Stomach smooth muscle (tissue), 2 donors: ENCODE measurements around the gene PLEKHA5.
"Not testable (repeated sequence)": the region's sequence is repeated elsewhere in the genome, so short reads cannot be mapped to it uniquely, and the experiment has no call there.

ENCODE experiments used
- H3K27ac ChIP-seq: one replicate; pipeline ENCODE4 v1.7.0; 2013; ENCODE audit warnings: mild to moderate bottlenecking, low read length, inconsistent platforms
- H3K27me3 ChIP-seq, 2 donors: one replicate each; pipeline ENCODE4 v1.7.0; 2013; ENCODE audit warnings: low read length in 2 of 2; ENCODE audit not compliant: insufficient read depth in 2 of 2, control insufficient read depth in 1 of 2
- H3K36me3 ChIP-seq, 2 donors: one replicate each; pipeline ENCODE4 v1.7.0; 2013; ENCODE audit warnings: low read length in 2 of 2; ENCODE audit not compliant: control insufficient read depth in 2 of 2, insufficient read depth in 2 of 2
- H3K4me1 ChIP-seq: one replicate; pipeline ENCODE4 v1.7.0; 2013; ENCODE audit warnings: low read length; ENCODE audit not compliant: control insufficient read depth, insufficient read depth
- H3K4me3 ChIP-seq, 2 donors: one replicate each; pipeline ENCODE4 v1.7.0; 2013; ENCODE audit warnings: low read length in 2 of 2
- H3K9ac ChIP-seq, 2 donors: one replicate each; pipeline ENCODE4 v1.7.0; 2013; ENCODE audit warnings: low read length in 2 of 2, mild to moderate bottlenecking in 1 of 2
- H3K9me3 ChIP-seq, 2 donors: one replicate each; pipeline ENCODE4 v1.7.0; 2013; ENCODE audit warnings: low read length in 2 of 2; ENCODE audit not compliant: control insufficient read depth in 2 of 2
- donor health status: healthy.
- donor health status: Pancreatic carcinoma.

Gene PLEKHA5

GRCh38 chr12:19215115-19215514, 85.6 kb downstream of the PLEKHA5 start:
- Histone ChIP-seq H3K9me3 (peaks cover 0 to 3% of the 10 kb centered on the region in 2 donors), H3K4me3 (no peak overlapping the region), H3K27ac (no peak overlapping the region), H3K9ac (no peak overlapping the region), H3K4me1 (no peaks in the 10 kb centered on the region), H3K36me3 (no peaks in the 10 kb centered on the region), H3K27me3 (no peaks in the 10 kb centered on the region)

DNA sequence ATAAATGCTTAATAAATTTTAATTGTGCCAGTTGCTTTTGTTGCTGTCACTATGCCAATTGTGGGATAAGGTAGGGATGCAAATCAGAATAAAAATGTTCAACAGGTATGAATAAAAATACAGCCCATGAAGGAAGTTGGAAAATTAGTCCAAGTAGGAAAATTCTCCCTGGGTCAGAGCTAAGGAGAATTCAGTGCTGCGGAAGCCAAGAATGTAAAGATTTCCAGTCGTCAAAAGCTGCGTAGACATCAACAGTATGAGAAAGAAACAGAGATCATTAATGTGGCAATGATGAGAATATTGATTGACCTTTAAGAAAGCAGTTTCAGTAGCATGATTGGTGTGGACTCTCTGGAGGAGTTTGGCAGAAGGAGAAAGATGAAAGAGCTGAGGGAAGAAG, 87.9 kb downstream of the PLEKHA5 start:
- Histone ChIP-seq H3K9ac (no peak overlapping the region), H3K27me3 (no peaks in the 10 kb centered on the region), H3K27ac (no peak overlapping the region), H3K4me3 (no peak overlapping the region), H3K4me1 (no peaks in the 10 kb centered on the region), H3K9me3 (peaks cover 0 to 3% of the 10 kb centered on the region in 2 donors), H3K36me3 (no peaks in the 10 kb centered on the region)

- no peak overlapping the region for H3K9ac ChIP-seq
- no peaks in the 10 kb centered on the region for H3K27me3 ChIP-seq
- peaks cover 0 to 3% of the 10 kb centered on the region in 2 donors for H3K9me3 ChIP-seq
- H3K4me3 ChIP-seq, result no peak overlapping the region
- H3K4me1 ChIP-seq, result no peaks in the 10 kb centered on the region
- no peaks in the 10 kb centered on the region for H3K36me3 ChIP-seq
- no peak overlapping the region for H3K27ac ChIP-seq
Observed at GRCh38 chr12:19220205-19220604, 90.7 kb downstream of the PLEKHA5 start.

GRCh38 chr12:19220852-19221466, 91.4 kb downstream of the PLEKHA5 start:
- Histone ChIP-seq H3K4me1 (no peaks in the 10 kb centered on the region), H3K4me3 (no peak overlapping the region)

GRCh38 chr12:19222558-19222957, 93.0 kb downstream of the PLEKHA5 start:
- no peak overlapping the region for H3K4me3 ChIP-seq
- H3K36me3 ChIP-seq, result no peaks in the 10 kb centered on the region
- H3K27me3 ChIP-seq, result no peaks in the 10 kb centered on the region
- H3K9ac ChIP-seq, result no peak overlapping the region
- peaks cover 0 to 3% of the 10 kb centered on the region in 2 donors for H3K9me3 ChIP-seq
- H3K27ac ChIP-seq, result no peak overlapping the region
- H3K4me1 ChIP-seq, result no peaks in the 10 kb centered on the region

More at GRCh38 chr12:19220852-19221466, 91.4 kb downstream of the PLEKHA5 start:
- peaks cover 0 to 3% of the 10 kb centered on the region in 2 donors for H3K9me3 ChIP-seq
- H3K9ac ChIP-seq, result no peak overlapping the region
- no peaks in the 10 kb centered on the region for H3K27me3 ChIP-seq
- no peaks in the 10 kb centered on the region for H3K36me3 ChIP-seq
- no peak overlapping the region for H3K27ac ChIP-seq

- H3K4me3 ChIP-seq, result no peak overlapping the region
- no peaks in the 10 kb centered on the region for H3K27me3 ChIP-seq
- H3K9me3 ChIP-seq, result peaks cover 0 to 3% of the 10 kb centered on the region in 2 donors
- no peak overlapping the region for H3K27ac ChIP-seq
- no peaks in the 10 kb centered on the region for H3K4me1 ChIP-seq
- no peaks in the 10 kb centered on the region for H3K36me3 ChIP-seq
- H3K9ac ChIP-seq, result no peak overlapping the region
Observed at GRCh38 chr12:19223018-19223417, 93.5 kb downstream of the PLEKHA5 start.

DNA sequence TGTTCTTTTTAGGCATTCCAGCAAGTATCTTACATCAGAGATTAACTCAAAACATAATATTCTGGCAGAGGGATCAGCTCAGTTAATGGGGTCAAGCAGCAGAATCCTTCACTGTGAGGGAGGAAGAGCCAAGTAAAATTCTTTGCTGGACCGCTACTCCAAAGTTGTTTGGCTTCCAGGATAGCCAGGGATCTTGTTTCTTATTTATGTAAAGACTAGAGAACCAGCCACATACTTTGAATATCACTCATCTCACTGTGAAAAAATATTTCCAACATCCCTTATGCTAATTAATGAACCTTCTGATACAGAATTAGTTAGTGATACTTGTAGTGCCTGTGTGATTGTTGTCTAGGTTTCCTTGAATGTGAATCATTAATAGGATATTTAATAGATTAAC, 94.2 kb downstream of the PLEKHA5 start:
- Histone ChIP-seq H3K36me3 (no peaks in the 10 kb centered on the region), H3K27me3 (no peaks in the 10 kb centered on the region), H3K4me1 (no peaks in the 10 kb centered on the region), H3K4me3 (no peak overlapping the region), H3K27ac (no peak overlapping the region), H3K9me3 (peaks cover 0 to 3% of the 10 kb centered on the region in 2 donors), H3K9ac (no peak overlapping the region)

DNA sequence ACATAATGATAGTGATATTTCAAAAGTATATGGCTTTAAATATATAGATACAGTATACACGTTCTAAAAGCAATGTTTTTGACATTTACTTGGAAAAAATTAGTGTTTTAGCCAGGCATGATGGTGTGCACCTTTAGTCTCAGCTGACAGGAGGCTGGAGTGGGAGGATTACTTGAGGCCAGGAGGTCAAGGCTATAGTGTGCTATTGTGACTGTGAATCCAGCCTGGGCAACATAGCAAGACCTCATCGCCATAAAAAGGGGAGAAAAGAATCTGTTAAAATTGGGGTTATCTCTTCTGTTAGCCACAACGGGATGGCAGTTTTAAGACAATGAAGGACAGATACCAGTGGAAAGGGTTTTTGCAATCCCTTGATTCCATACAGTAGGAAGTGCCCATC, 95.2 kb downstream of the PLEKHA5 start:
- Histone ChIP-seq H3K4me3 (no peak overlapping the region), H3K4me1 (no peaks in the 10 kb centered on the region), H3K27ac (no peak overlapping the region), H3K9ac (no peak overlapping the region), H3K36me3 (no peaks in the 10 kb centered on the region), H3K9me3 (peaks cover 0 to 3% of the 10 kb centered on the region in 2 donors), H3K27me3 (no peaks in the 10 kb centered on the region)

DNA sequence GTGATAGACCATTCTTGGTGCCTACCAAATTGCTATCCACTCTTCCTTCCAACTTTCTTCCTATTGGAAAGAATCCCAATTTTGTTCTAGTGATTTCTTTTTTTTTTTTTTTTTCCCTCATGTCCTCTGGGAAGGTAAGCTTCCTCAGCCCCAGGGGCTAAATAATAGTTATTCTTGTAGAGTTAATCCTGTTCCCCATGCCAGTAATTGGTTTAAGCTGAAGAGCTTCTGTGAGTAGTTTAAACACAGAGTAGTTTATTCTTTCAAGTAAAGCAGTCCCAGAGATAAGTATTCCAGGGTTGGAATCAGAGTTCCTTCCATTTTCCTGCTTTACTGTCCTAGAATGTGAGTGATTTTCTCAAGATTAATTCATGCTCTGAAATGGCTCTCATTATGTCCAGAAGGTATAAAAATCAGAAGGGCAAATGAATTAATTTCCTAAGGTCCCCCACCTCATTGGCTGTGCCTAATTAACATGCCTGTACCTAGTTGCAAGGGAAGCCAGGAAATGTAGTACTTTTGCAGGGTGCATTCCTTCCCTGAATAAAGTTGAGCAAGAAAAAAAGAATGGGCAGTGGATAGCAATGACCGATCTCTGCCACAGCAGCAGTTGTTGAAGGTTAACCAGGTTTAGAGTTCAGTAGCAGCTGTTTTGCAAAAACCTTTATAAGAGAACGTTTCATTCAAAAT, 97.8 kb downstream of the PLEKHA5 start:
- no peaks in the 10 kb centered on the region for H3K36me3 ChIP-seq
- no peak overlapping the region for H3K4me3 ChIP-seq
- no peaks in the 10 kb centered on the region for H3K27me3 ChIP-seq
- H3K4me1 ChIP-seq, result no peaks in the 10 kb centered on the region
- H3K27ac ChIP-seq, result no peak overlapping the region
- no peak overlapping the region for H3K9ac ChIP-seq
- no peaks in the 10 kb centered on the region for H3K9me3 ChIP-seq

DNA sequence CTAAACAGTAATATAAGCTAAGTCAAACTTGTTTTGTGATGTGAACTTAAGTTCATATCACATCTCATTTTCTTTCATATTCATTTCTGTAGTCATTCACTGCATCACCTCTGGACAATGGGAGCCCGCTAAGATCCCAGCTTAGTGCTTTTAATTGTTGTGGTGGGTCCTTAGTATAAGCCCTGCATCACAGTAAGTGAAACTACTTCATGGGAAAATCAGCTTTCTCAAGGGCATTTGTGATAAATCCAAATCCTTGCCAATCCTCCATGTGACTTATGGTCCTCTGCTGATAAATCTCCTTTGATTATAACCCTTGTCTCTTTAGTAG, 98.3 kb downstream of the PLEKHA5 start:
- H3K9me3 ChIP-seq, result no peaks in the 10 kb centered on the region
- no peaks in the 10 kb centered on the region for H3K4me1 ChIP-seq
- no peaks in the 10 kb centered on the region for H3K27me3 ChIP-seq
- no peak overlapping the region for H3K27ac ChIP-seq
- H3K36me3 ChIP-seq, result no peaks in the 10 kb centered on the region
- H3K9ac ChIP-seq, result no peak overlapping the region
- H3K4me3 ChIP-seq, result no peak overlapping the region

GRCh38 chr12:19229021-19229420, 99.5 kb downstream of the PLEKHA5 start:
- not testable (repeated sequence) for H3K27ac ChIP-seq, H3K4me3 ChIP-seq, H3K9ac ChIP-seq, H3K9me3 ChIP-seq, H3K36me3 ChIP-seq, H3K4me1 ChIP-seq, H3K27me3 ChIP-seq
